Gastroesophageal sphincter (tissue), 3 donors: ENCODE data around the gene FBXO31.

ENCODE experiments used
- CTCF ChIP-seq, 4 experiments: fragments of 200-600 bp in 2 of 4; fragments of 450-650 bp in 2 of 4; sonication (generic) in 1 of 4; IDR thresholded peaks; one replicate each; pipeline ENCODE4 v1.5.1; 2017 to 2019; ENCODE audit warnings: antibody characterized with exemption in 4 of 4, mild to moderate bottlenecking in 2 of 4, moderate library complexity in 2 of 4
- EP300 ChIP-seq: sonication (generic); formaldehyde crosslinking; IDR thresholded peaks from one replicate; pipeline ENCODE4 v1.6.1; 2017; ENCODE audit warnings: antibody characterized with exemption, mild to moderate bottlenecking
- POLR2A ChIP-seq, 2 donors: fragments of 450-650 bp; IDR thresholded peaks; one replicate each; pipeline ENCODE4 v1.6.1; 2017; ENCODE audit warnings: antibody characterized with exemption in 2 of 2, mild to moderate bottlenecking in 2 of 2, moderate library complexity in 1 of 2
- POLR2AphosphoS5 ChIP-seq: sonication (generic); formaldehyde crosslinking; IDR thresholded peaks from one replicate; pipeline ENCODE4 v1.6.1; 2017; ENCODE audit warnings: antibody characterized with exemption

- TF ChIP-seq POLR2A (IDR thresholded peaks at IDR 0.05) (no peak), CTCF (IDR thresholded peaks at IDR 0.05) (peak in 3 of 4 experiments; percentile 60 to 87 (median 66)), POLR2AphosphoS5 (no peak), EP300 (no peak)
These were observed 58.9 kb downstream of the FBXO31 start for GRCh38 chr16:87324411-87325275.
